ENCODE results near the gene PRKAA1. TPM values are rescaled to one million over a fixed set of nuclear protein-coding genes. Genes with fewer than 3 reads are reported as not detected.
"Not testable (repeated sequence)": the region's sequence is repeated elsewhere in the genome, so short reads cannot be mapped to it uniquely, and the experiment has no call there.

Gene PRKAA1
- total RNA-seq, 1 donor from 2014 or later, result 57.1 TPM

GRCh38 chr5:40828021-40828631, 30.0 kb upstream of the PRKAA1 start:
- TF ChIP-seq, protein P1, sequence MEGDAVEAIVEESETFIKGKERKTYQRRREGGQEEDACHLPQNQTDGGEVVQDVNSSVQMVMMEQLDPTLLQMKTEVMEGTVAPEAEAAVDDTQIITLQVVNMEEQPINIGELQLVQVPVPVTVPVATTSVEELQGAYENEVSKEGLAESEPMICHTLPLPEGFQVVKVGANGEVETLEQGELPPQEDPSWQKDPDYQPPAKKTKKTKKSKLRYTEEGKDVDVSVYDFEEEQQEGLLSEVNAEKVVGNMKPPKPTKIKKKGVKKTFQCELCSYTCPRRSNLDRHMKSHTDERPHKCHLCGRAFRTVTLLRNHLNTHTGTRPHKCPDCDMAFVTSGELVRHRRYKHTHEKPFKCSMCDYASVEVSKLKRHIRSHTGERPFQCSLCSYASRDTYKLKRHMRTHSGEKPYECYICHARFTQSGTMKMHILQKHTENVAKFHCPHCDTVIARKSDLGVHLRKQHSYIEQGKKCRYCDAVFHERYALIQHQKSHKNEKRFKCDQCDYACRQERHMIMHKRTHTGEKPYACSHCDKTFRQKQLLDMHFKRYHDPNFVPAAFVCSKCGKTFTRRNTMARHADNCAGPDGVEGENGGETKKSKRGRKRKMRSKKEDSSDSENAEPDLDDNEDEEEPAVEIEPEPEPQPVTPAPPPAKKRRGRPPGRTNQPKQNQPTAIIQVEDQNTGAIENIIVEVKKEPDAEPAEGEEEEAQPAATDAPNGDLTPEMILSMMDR (IDR thresholded peaks at IDR 0.05; ENCODE audit: insufficient read depth, low read length, severe bottlenecking), result no peak
- DNase-seq (ENCODE audit: low read depth), result no peak
- FAIRE-seq, result no peak
- Histone ChIP-seq H3K4me3 (ENCODE audit: low read depth, low read length) (no peak overlapping the region), H3K36me3 (ENCODE audit: control insufficient read depth, insufficient read depth, low read length) (peaks cover 37% of the 10 kb centered on the region), H3K27me3 (ENCODE audit: control insufficient read depth, insufficient read depth, low read length) (no peaks in the 10 kb centered on the region)

- DNase-seq (ENCODE audit: low read depth), result no peak
- FAIRE-seq, result no peak
- TF ChIP-seq, protein P1 (IDR thresholded peaks at IDR 0.05; ENCODE audit: insufficient read depth, low read length, severe bottlenecking), result no peak
- Histone ChIP-seq H3K27me3 (ENCODE audit: control insufficient read depth, insufficient read depth, low read length) (no peaks in the 10 kb centered on the region), H3K4me3 (ENCODE audit: low read depth, low read length) (no peak overlapping the region), H3K36me3 (ENCODE audit: control insufficient read depth, insufficient read depth, low read length) (peaks cover 35% of the 10 kb centered on the region)
Observed at GRCh38 chr5:40827188-40827977, 29.2 kb upstream of the PRKAA1 start.

- no peaks in the 10 kb centered on the region for H3K27me3 ChIP-seq (ENCODE audit: control insufficient read depth, insufficient read depth, low read length)
- H3K4me3 ChIP-seq (ENCODE audit: low read depth, low read length), result no peak overlapping the region
- H3K36me3 ChIP-seq (ENCODE audit: control insufficient read depth, insufficient read depth, low read length), result peaks cover 30% of the 10 kb centered on the region
- DNase-seq (ENCODE audit: low read depth), result no peak
- TF ChIP-seq, protein P1 (IDR thresholded peaks at IDR 0.05; ENCODE audit: insufficient read depth, low read length, severe bottlenecking), result no peak
- no peak for FAIRE-seq
Observed at GRCh38 chr5:40826489-40827187, 28.5 kb upstream of the PRKAA1 start.

DNA sequence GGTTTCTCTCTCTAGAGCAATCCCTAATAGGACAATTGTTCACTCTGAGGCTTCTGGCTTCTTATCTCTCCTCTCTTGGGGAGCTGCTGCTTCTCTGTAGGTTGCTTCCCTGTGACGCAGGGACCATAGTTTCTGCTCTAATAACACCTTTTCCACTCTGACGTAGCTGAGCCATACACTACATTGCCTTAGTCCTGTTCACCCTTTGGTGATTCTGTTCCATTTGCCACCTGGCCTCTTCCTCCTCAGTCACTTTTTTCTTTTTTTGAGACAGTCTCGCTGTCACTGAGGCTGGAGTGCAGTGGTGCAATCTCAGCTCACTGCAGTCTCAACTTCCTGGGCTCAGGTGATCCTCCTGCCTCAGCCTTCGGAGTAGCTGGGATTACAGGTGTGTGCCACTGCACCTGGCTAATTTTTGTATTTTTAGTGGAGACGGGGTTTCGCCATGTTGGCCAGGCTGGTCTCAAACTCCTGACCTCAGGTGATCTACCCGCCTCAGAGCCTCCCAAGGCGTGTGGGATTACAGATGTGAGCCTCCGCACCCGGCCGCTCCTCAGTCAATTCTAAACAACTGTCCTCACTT, 27.4 kb upstream of the PRKAA1 start:
- not testable (repeated sequence) for FAIRE-seq; H3K27me3 ChIP-seq (ENCODE audit: control insufficient read depth, insufficient read depth, low read length); DNase-seq (ENCODE audit: low read depth); H3K4me3 ChIP-seq (ENCODE audit: low read depth, low read length)
- H3K36me3 ChIP-seq (ENCODE audit: control insufficient read depth, insufficient read depth, low read length), result peaks cover 21% of the 10 kb centered on the region

DNA sequence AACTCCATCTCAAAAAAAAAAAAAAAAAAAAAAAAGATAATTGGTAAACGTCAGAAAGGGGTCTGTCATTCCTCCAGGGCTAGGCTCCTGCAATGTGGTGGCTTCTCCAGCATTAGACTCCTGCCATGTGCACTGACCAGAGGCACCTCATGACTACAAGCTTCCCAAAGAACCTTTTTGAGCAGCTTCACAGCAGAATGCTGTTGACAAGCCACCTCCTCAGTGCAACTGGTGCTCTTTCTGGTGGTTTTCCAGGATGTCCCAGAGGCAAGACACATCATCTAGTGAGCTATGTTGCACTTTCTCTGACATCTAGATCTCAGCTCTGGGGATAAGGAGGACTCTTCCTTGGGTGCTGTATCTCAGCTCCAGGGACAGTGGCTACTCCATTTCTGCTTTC, 25.3 kb upstream of the PRKAA1 start:
- no peak for FAIRE-seq
- TF ChIP-seq, protein P1 (IDR thresholded peaks at IDR 0.05; ENCODE audit: insufficient read depth, low read length, severe bottlenecking), result no peak
- Histone ChIP-seq H3K27me3 (ENCODE audit: control insufficient read depth, insufficient read depth, low read length) (no peaks in the 10 kb centered on the region), H3K36me3 (ENCODE audit: control insufficient read depth, insufficient read depth, low read length) (peaks cover 10% of the 10 kb centered on the region), H3K4me3 (ENCODE audit: low read depth, low read length) (no peak overlapping the region)
- no peak for DNase-seq (ENCODE audit: low read depth)
